ENCODE measurements around the gene PCDHB8.
"Not testable (repeated sequence)": the region's sequence is repeated elsewhere in the genome, so short reads cannot be mapped to it uniquely, and the experiment has no call there.

The PCDHB8 gene

DNA sequence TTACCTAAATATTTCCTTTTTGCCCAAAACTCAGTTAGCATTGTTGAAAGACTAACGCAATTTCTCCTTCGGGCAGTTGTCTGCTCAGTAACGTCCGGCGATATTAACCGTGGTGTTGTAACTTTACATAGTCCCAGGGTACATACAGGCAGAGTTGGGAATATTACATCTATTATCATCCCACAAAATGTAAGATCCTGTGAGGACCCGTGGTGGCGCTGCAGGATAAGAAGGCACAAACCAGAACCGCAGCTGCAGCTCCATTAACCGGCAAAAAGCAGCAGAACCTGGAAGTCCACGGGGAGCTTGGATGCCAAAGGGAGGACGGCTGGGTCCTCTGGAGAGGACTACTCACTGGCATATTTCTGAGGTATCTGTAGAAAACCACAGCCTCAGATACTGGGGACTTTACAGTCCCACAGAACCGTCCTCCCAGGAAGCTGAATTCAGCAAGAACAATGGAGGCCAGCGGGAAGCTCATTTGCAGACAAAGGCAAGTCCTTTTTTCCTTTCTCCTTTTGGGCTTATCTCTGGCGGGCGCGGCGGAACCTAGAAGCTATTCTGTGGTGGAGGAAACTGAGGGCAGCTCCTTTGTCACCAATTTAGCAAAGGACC is at the start of gene PCDHB8:
PCDHB8 (plus strand) TSS at position 214 of the 615 bp plus-strand sequence; CDS start at position 459, 245 bp downstream.
- not testable (repeated sequence) for DNase-seq (ENCODE audit: low spot score)

DNA sequence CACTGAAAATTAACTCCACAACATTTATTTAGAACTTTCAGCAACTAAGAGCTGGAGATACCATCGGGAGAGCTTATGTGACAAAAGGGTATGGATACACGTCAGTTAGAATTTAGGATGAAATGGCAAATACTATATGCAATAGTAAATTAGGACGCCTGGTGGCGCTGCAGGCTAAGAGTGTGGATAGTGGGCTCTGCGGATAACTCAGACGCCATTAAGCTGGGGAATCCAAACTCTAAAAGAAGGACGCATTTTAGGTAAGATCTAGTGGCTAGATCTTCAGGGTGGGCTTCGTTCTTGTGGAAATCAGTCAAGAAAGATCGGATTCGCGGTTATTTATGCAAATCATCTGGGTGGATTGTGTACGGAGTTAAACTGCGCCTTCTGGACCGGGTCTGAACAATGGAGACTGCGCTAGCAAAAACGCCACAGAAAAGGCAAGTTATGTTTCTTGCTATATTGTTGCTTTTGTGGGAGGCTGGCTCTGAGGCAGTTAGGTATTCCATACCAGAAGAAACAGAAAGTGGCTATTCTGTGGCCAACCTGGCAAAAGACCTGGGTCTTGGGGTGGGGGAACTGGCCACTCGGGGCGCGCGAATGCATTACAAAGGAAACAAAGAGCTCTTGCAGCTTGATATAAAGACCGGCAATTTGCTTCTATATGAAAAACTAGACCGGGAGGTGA is 42.4 kb upstream of the PCDHB8 start, which contains the start of gene PCDHB5:
PCDHB5 (plus strand) TSS at position 177 of the 688 bp plus-strand sequence; CDS start at position 406, 229 bp downstream.
- peak; percentile 29 for DNase-seq (ENCODE audit: low spot score)

DNA sequence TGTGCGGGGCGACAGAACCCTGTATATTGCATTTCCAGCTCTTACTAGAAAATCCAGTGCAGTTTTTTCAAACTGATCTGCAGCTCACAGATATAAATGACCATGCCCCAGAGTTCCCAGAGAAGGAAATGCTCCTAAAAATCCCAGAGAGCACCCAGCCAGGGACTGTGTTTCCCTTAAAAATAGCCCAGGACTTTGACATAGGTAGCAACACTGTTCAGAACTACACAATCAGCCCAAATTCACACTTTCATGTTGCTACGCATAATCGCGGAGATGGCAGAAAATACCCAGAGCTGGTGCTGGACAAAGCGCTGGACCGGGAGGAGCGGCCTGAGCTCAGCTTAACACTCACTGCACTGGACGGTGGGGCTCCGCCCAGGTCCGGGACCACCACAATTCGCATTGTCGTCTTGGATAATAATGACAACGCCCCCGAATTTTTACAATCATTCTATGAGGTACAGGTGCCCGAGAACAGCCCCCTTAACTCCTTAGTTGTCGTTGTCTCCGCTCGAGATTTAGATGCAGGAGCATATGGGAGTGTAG is 41.8 kb upstream of the PCDHB8 start:
- no peak for DNase-seq (ENCODE audit: low spot score)

DNA sequence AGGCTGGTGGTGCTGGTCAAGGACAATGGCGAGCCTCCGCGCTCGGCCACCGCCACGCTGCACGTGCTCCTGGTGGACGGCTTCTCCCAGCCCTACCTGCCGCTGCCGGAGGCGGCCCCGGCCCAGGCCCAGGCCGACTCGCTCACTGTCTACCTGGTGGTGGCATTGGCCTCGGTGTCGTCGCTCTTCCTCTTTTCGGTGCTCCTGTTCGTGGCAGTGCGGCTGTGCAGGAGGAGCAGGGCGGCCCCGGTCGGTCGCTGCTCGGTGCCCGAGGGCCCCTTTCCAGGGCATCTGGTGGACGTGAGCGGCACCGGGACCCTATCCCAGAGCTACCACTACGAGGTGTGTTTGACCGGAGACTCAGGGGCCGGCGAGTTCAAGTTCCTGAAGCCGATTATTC is 40.2 kb upstream of the PCDHB8 start:
- DNase-seq (ENCODE audit: low spot score) = not testable (repeated sequence)

DNA sequence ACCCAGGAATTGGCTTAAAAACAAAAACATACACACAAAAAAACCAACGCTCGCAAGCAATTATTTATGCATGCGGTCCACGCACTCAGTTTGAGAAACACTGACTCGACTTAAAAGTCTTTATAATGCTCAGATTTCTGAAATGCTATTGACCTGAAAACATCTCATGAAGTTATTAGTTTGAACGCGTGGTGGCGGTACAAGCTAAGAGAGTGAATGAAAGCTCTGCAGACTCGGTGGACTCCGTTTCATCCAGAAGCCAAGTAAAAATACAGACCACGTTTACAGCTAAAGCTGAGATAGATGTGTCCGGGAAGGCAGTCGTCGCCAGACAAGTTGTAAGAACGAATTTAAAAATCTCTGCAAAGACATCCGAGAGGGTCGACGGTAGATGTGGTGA is 27.8 kb upstream of the PCDHB8 start, which contains the start of gene PCDHB6:
PCDHB6 (plus strand) TSS at position 246 of the 400 bp plus-strand sequence. CDS start 201 bp downstream, outside the sequence.
- DNase-seq (ENCODE audit: low spot score) = no peak

- DNase-seq (ENCODE audit: low spot score) = no peak
Measured at GRCh38 chr5:141150224-141150992, 27.2 kb upstream of the PCDHB8 start.

DNA sequence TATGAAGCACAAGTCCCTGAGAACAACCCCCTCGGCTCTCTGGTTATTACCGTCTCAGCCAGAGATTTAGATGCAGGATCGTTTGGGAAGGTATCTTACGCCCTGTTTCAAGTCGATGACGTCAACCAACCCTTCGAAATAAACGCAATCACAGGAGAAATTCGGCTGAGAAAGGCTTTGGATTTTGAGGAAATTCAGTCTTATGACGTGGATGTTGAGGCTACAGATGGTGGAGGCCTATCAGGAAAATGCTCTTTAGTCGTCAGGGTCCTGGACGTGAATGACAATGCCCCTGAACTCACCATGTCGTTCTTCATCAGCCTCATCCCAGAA is 26.6 kb upstream of the PCDHB8 start:
- no peak for DNase-seq (ENCODE audit: low spot score)

- DNase-seq (ENCODE audit: low spot score) = not testable (repeated sequence)
Measured at GRCh38 chr5:141151632-141152031, 26.0 kb upstream of the PCDHB8 start.

- not testable (repeated sequence) for DNase-seq (ENCODE audit: low spot score)
Measured at GRCh38 chr5:141152096-141152495, 25.5 kb upstream of the PCDHB8 start.

- DNase-seq (ENCODE audit: low spot score) = peak; percentile 43
Measured at GRCh38 chr5:141155540-141156374, 21.8 kb upstream of the PCDHB8 start.

GRCh38 chr5:141157356-141157755 is 20.2 kb upstream of the PCDHB8 start:
- not testable (repeated sequence) for DNase-seq (ENCODE audit: low spot score)

- DNase-seq (ENCODE audit: low spot score) = not testable (repeated sequence)
Measured at GRCh38 chr5:141157901-141158300, 19.7 kb upstream of the PCDHB8 start.

DNA sequence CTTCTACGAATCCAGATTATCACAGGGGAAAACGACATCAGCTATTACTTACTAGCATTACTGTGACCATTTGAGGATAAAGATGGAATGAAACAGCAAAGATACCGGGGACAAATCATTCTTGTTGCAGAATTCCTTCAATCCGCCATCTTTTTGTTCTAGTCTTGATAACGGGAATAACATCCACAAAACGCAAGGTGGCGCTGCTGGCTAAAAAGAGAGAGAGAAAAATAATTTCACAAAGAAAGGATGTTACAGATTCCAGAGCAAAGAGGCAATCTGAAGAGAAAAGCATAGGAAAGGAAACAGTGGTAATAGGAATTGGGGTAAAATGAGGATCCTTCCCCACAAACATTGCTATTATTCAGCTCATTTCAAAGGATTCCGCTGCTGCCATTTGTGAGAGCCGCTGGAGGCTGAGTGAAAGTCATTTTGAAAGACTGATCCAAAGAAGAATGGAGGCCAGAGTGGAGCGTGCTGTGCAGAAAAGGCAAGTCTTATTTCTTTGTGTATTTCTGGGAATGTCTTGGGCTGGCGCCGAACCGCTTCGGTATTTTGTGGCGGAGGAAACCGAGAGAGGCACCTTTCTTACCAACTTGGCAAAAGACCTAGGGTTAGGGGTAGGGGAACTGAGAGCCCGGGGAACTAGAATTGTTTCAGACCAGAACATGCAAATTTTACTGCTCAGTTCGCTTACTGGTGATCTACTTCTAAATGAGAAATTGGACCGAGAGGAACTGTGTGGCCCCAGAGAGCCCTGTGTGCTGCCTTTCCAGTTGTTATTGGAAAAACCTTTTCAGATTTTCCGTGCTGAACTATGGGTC is 5.0 kb upstream of the PCDHB8 start, which contains the start of gene PCDHB7:
PCDHB7 (plus strand) TSS at position 264 of the 824 bp plus-strand sequence; CDS start at position 456, 192 bp downstream.
- DNase-seq (ENCODE audit: low spot score) = peak; percentile 56

DNA sequence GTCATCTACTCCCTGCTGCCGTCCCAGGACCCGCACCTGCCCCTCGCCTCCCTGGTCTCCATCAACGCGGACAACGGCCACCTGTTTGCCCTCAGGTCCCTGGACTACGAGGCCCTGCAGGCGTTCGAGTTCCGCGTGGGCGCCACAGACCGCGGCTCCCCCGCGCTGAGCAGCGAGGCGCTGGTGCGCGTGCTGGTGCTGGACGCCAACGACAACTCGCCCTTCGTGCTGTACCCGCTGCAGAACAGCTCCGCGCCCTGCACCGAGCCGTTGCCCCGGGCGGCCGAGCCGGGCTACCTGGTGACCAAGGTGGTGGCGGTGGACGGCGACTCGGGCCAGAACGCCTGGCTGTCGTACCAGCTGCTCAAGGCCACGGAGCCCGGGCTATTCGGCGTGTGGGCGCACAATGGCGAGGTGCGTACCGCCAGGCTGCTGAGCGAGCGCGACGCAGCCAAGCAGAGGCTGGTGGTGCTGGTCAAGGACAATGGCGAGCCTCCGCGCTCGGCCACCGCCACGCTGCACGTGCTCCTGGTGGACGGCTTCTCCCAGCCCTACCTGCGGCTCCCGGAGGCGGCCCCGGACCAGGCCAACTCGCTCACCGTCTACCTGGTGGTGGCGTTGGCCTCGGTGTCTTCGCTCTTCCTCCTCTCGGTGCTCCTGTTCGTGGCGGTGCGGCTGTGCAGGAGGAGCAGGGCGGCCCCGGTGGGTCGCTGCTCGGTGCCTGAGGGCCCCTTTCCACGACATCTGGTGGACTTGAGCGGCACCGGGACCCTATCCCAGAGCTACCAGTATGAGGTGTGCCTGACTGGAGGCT is 3.1 kb upstream of the PCDHB8 start:
- not testable (repeated sequence) for DNase-seq (ENCODE audit: low spot score)

DNA sequence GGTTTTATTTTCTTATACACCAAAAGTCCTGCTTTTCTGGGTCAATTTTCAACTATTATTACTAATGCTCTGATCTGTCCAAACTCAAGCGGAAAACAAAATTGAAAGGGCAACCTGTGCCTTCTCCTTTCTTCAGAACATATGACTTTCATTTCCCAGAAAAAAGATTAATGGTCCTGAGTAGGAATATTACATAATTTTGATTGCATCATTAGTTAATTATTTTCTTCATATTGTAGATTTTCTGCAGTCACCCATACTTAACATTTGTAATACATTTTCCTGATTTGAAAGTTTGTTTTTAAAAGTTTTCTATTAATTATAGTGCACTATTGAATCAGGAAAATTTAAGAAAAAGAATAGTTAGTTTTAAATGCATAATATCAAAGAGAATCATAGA is 1.7 kb upstream of the PCDHB8 start:
- no peak for DNase-seq (ENCODE audit: low spot score)

DNA sequence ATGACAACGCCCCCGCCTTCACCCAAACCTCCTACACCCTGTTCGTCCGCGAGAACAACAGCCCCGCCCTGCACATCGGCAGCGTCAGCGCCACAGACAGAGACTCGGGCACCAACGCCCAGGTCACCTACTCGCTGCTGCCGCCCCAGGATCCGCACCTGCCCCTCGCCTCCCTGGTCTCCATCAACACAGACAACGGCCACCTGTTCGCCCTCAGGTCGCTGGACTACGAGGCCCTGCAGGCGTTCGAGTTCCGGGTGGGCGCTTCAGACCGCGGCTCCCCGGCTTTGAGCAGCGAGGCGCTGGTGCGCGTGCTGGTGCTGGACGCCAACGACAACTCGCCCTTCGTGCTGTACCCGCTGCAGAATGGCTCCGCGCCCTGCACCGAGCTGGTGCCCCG is 1.8 kb downstream of the PCDHB8 start:
- DNase-seq (ENCODE audit: low spot score) = not testable (repeated sequence)

GRCh38 chr5:141179876-141180275 is 2.3 kb downstream of the PCDHB8 start:
- not testable (repeated sequence) for DNase-seq (ENCODE audit: low spot score)

DNA sequence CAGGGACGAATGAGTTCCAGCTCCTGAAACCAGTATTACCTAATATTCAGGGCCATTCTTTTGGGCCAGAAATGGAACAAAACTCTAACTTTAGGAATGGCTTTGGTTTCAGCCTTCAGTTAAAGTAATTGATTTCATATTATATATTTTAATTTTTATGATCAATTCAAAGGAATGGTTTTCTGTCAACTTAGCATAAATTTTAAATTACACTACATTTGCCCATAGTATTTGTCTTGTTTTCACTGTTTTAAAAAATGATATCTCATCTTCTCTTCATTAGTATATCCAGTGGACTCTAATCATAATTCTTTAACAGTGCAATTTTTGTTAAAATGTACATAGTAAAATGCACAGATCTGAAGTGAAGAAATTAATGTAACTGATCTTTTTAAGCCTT is 2.7 kb downstream of the PCDHB8 start:
- DNase-seq (ENCODE audit: low spot score) = no peak

- peak; percentile 45 for DNase-seq (ENCODE audit: low spot score)
Measured at GRCh38 chr5:141182248-141182647, 4.7 kb downstream of the PCDHB8 start, which contains the start of gene PCDHB16. Gene PCDHB16 (plus strand): TSS chr5:141182387. CDS start chr5:141182560, 173 bp downstream.
